HUES48 (cell line): ENCODE data around the gene IDH2.
A peak's percentile ranks its signal among the peaks of the same experiment; 100 is the strongest.

Source experiments
- H3K27ac ChIP-seq: one replicate; pipeline ENCODE4 v1.7.0; 2013; ENCODE audit warnings: low read depth, low read length, inconsistent platforms
- H3K27me3 ChIP-seq: 2 replicates; pipeline ENCODE4 v1.6.1; 2013; ENCODE audit warnings: mild to moderate bottlenecking, low read length; ENCODE audit not compliant: control insufficient read depth, insufficient read depth
- H3K36me3 ChIP-seq: 2 replicates; pipeline ENCODE4 v1.6.1; 2013; ENCODE audit warnings: low read length; ENCODE audit not compliant: control insufficient read depth, insufficient read depth
- H3K4me1 ChIP-seq: 2 replicates; pipeline ENCODE4 v1.6.1; 2013; ENCODE audit warnings: mild to moderate bottlenecking, low read length; ENCODE audit not compliant: control insufficient read depth, insufficient read depth
- H3K4me3 ChIP-seq: 2 replicates; pipeline ENCODE4 v1.5.1; 2013; ENCODE audit warnings: mild to moderate bottlenecking, low read depth, low read length
- H3K9ac ChIP-seq: 2 replicates; pipeline ENCODE4 v1.6.1; 2013; ENCODE audit warnings: mild to moderate bottlenecking, low read depth, low read length, moderate library complexity
- H3K9me3 ChIP-seq: 2 replicates; pipeline ENCODE4 v1.6.1; 2013; ENCODE audit warnings: low read length; ENCODE audit not compliant: control insufficient read depth, insufficient read depth

The IDH2 gene

DNA sequence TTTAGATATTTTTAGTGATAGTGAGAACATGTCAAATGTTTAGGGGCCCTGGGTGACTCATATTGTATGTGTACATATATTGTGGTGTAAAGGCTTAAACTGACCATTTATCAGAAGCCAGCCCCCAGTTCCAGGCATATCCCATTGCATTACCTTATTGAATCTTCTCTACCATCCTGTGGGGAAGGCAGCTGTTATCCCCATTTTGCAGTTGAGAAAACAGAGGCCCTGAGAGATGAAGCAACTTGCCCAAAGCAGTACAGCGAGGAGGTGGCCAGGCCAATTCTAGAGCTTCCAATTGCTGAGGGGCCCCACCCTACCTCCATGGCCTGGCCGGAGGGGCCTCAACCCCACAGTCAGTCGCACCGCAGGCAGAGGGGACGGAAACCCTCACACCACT, 53.2 kb downstream of the IDH2 start:
- Histone ChIP-seq H3K27me3 (no peaks in the 10 kb centered on the region), H3K4me3 (no peak overlapping the region), H3K9me3 (no peaks in the 10 kb centered on the region), H3K27ac (no peak overlapping the region), H3K9ac (no peak overlapping the region), H3K36me3 (no peaks in the 10 kb centered on the region), H3K4me1 (no peaks in the 10 kb centered on the region)

GRCh38 chr15:90047956-90048575, 54.2 kb downstream of the IDH2 start:
- no peak overlapping the region for H3K27ac ChIP-seq
- no peaks in the 10 kb centered on the region for H3K27me3 ChIP-seq
- H3K4me3 ChIP-seq: no peak overlapping the region
- H3K36me3 ChIP-seq: no peaks in the 10 kb centered on the region
- no peak overlapping the region for H3K9ac ChIP-seq
- H3K4me1 ChIP-seq: 0 out of 2 replicates have a peak, but pooled peaks cover 3% of the 10 kb centered on the region
- H3K9me3 ChIP-seq: no peaks in the 10 kb centered on the region

DNA sequence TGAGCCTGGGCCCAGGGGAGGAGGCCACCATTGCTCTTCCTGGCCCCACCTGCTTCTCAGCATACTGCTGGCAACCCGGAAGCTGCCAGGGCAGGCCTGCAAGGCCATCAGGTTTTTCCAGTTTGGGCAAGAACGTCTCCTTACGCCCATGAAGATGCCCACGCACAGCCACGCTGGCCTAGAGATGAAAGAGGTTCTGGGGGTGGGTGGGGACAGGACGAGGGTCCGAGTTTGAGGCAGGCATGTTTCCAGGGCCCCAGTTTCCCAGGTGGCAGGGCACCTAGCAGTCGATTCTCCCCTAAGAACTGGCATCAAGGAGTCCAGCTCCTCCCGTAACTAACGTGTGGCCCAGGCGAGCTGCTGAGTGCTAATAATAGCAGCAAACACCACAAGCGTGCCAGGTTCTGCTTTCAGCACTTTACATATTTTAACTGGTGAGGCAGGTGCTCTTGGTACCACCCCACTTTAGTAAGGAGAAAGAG, 55.3 kb downstream of the IDH2 start:
- no peak overlapping the region for H3K4me3 ChIP-seq
- no peak overlapping the region for H3K9ac ChIP-seq
- no peaks in the 10 kb centered on the region for H3K27me3 ChIP-seq
- 0 out of 2 replicates have a peak, but pooled peaks cover 3% of the 10 kb centered on the region for H3K4me1 ChIP-seq
- H3K36me3 ChIP-seq: no peaks in the 10 kb centered on the region
- H3K9me3 ChIP-seq: no peaks in the 10 kb centered on the region
- H3K27ac ChIP-seq: no peak overlapping the region

DNA sequence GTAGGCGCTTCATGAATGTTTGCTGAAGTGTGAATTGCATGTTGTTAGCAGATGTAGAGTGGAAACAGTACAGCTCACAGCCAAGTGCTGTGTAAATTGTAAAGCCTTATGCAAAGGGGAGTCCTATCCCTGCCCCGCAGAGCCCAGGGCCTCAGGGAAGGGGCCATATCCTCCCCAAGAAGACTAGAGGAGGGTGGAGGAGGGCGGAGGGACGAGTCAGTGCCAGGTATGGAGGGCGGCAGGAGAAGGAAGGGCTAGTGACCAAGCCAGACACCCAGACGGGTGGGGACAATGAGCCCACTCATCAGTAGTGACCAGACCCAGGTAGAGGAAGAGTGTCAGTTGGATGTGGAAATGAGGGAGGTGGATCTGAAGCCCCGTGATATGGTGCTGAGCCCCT, 56.0 kb downstream of the IDH2 start:
- 0 out of 2 replicates have a peak, but pooled peaks cover 3% of the 10 kb centered on the region for H3K4me1 ChIP-seq
- H3K27ac ChIP-seq: no peak overlapping the region
- no peaks in the 10 kb centered on the region for H3K27me3 ChIP-seq
- no peak overlapping the region for H3K4me3 ChIP-seq
- H3K9me3 ChIP-seq: no peaks in the 10 kb centered on the region
- no peaks in the 10 kb centered on the region for H3K36me3 ChIP-seq
- H3K9ac ChIP-seq: no peak overlapping the region

GRCh38 chr15:90044916-90045371, 57.3 kb downstream of the IDH2 start:
- Histone ChIP-seq H3K27ac (no peak overlapping the region), H3K4me3 (no peak overlapping the region), H3K27me3 (no peaks in the 10 kb centered on the region), H3K4me1 (peaks cover 7% of the 10 kb centered on the region), H3K9me3 (no peaks in the 10 kb centered on the region), H3K9ac (no peak overlapping the region), H3K36me3 (no peaks in the 10 kb centered on the region)

GRCh38 chr15:90044191-90044590, 58.1 kb downstream of the IDH2 start:
- Histone ChIP-seq H3K27me3 (no peaks in the 10 kb centered on the region), H3K9me3 (no peaks in the 10 kb centered on the region), H3K9ac (no peak overlapping the region), H3K4me3 (no peak overlapping the region), H3K27ac (no peak overlapping the region), H3K4me1 (peaks cover 7% of the 10 kb centered on the region), H3K36me3 (no peaks in the 10 kb centered on the region)

DNA sequence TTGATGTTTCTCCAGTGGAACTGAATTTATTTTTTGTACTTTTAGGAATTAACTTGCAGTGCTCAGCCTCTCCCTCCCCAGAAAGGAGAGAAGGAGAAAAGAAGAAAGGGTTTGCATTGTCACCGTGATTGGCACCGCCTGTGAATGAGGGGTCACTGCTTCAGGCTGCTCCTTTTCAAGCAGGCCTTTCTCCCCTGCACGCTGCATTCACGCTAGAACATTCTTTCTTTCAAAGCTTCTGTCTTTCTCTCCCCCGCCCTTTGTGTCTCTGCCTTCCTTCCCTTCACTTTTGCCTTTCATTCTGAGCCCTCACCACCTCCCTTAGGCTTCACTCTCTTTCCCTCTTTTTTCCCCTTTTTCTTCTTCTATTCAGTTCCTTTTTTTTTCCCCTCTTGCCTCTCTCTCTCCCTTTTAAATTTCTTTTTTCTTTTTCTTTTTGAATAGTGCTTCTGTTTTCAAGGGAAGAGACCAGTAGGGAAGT, 58.7 kb downstream of the IDH2 start:
- Histone ChIP-seq H3K9me3 (no peaks in the 10 kb centered on the region), H3K4me1 (peaks cover 7% of the 10 kb centered on the region), H3K27me3 (no peaks in the 10 kb centered on the region), H3K9ac (no peak overlapping the region), H3K4me3 (no peak overlapping the region), H3K27ac (peak overlapping the region; percentile 3), H3K36me3 (no peaks in the 10 kb centered on the region)

DNA sequence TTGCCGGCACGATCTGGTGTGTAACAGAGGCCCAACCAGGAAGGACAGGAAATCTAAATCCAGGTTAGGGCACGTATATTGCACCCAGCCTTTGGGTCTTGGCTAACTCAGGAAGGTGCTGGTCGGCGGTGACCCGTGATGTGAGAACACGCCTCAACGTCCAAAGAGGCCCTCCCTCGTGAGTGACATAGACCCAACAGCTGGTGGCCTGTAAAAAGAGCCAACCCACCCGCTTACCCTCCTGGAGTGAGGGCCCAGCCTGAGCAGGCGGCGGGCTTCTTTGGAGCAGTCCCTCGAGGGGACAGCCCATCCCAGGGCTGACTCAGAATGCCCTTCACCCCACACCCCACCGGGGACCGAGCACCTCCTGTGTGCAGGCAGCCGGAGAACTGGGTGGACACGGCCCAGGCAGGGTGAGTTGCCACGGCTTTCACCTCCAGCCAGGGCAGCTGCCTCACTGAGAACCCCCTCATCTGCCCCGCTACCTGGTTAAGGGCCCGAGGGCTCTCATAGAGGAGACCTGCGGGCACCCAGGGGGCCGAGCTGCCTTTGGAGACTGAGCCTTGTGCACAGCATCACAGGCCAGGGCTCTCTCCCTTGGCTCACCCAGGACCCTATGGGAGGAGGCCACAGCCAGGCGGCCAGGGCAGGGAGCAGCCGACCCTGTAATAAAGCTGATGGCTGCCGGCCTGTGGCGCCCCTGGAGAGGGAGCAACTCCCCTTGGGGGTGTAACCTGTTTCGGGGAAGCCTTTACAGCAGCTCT, 59.3 kb downstream of the IDH2 start:
- Histone ChIP-seq H3K9me3 (no peaks in the 10 kb centered on the region), H3K4me3 (no peak overlapping the region), H3K4me1 (peaks cover 11% of the 10 kb centered on the region), H3K27ac (peak overlapping the region; percentile 3), H3K36me3 (no peaks in the 10 kb centered on the region), H3K9ac (no peak overlapping the region), H3K27me3 (no peaks in the 10 kb centered on the region)

GRCh38 chr15:90042356-90042755, 59.9 kb downstream of the IDH2 start:
- H3K27me3 ChIP-seq: no peaks in the 10 kb centered on the region
- H3K4me3 ChIP-seq: no peak overlapping the region
- peaks cover 13% of the 10 kb centered on the region for H3K4me1 ChIP-seq
- H3K36me3 ChIP-seq: no peaks in the 10 kb centered on the region
- no peaks in the 10 kb centered on the region for H3K9me3 ChIP-seq
- H3K27ac ChIP-seq: no peak overlapping the region
- H3K9ac ChIP-seq: no peak overlapping the region

DNA sequence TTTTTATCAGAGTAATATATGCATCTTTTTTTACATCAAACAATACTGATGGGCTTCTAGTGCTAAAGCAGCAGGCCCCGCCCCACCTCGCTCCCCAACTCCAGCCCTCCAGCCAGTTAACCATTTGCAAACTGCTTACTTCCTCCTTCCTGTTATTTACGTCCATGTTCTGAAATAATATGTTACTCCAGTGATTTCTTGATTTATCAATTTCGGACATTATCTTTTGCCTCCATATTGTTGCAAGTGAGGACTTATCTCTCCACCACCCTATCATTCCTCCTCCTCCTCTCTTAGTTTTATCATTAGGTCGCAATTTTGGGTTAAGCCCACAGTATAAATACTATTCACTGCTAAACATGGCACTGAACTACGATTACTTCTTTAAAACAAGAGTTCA, 61.6 kb downstream of the IDH2 start:
- Histone ChIP-seq H3K9ac (no peak overlapping the region), H3K27ac (no peak overlapping the region), H3K9me3 (no peaks in the 10 kb centered on the region), H3K4me1 (peaks cover 21% of the 10 kb centered on the region), H3K27me3 (no peaks in the 10 kb centered on the region), H3K4me3 (no peak overlapping the region), H3K36me3 (no peaks in the 10 kb centered on the region)

DNA sequence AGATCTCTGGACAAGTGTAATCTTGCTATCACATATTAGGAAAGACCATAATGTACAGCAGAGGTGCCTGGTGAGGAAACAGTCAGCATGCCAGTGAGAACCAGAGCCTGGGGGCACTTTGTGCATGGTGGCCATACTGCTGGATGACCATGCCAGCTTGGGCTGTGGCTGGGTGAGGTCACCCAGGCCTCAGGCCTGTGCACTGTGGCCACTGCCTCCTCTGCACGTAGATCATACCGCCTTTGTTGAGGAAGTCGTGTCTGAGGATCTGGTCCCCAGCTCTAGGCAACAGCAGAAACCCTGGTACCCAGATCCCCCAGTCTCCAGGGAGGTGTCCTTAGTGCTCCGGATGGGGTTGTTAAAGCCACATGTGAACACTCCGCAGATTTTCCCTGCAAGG, 62.3 kb downstream of the IDH2 start:
- H3K9ac ChIP-seq: no peak overlapping the region

More for the DNA sequence above, 62.3 kb downstream of the IDH2 start:
- Histone ChIP-seq H3K36me3 (no peaks in the 10 kb centered on the region), H3K9me3 (no peaks in the 10 kb centered on the region), H3K4me1 (peaks cover 26% of the 10 kb centered on the region), H3K4me3 (no peak overlapping the region), H3K27ac (no peak overlapping the region), H3K27me3 (no peaks in the 10 kb centered on the region)
